ENCODE data around the gene MYO10.

The MYO10 gene

GRCh38 chr5:16934677-16935153, 1.4 kb downstream of the MYO10 start:
- TF ChIP-seq, protein P1, sequence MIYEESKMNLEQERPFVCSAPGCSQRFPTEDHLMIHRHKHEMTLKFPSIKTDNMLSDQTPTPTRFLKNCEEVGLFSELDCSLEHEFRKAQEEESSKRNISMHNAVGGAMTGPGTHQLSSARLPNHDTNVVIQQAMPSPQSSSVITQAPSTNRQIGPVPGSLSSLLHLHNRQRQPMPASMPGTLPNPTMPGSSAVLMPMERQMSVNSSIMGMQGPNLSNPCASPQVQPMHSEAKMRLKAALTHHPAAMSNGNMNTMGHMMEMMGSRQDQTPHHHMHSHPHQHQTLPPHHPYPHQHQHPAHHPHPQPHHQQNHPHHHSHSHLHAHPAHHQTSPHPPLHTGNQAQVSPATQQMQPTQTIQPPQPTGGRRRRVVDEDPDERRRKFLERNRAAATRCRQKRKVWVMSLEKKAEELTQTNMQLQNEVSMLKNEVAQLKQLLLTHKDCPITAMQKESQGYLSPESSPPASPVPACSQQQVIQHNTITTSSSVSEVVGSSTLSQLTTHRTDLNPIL (CRISPR knock-in tag; IDR thresholded peaks at IDR 0.05; ENCODE audit: low read depth), result no peak
- TF ChIP-seq ISL1 (CRISPR knock-in tag; IDR thresholded peaks at IDR 0.05), result no peak
- ATAC-seq, result peak; percentile 64

DNA sequence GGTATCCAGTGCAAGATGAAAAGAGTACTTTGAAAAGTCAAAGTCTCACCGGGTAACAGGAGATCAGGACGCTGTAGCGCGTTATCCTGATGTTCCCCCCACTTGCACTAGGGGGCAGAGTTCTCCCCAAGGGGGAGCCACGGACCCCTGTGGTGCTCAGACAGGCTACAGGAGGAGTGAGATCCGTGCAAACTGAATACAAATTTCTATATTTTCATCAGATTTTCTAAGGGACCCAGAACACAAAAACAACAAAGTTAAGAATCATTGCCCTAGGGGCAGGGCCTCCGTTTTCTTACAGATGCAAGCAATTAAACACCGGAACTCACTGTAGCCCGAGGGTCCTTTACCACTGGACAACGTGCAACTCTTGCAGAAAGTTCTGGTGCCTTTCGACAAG, 2.0 kb downstream of the MYO10 start:
- no peak for TF ChIP-seq CSDC2 (CRISPR knock-in tag; IDR thresholded peaks at IDR 0.05)
- TF ChIP-seq ZNF70 (CRISPR knock-in tag; IDR thresholded peaks at IDR 0.05), result no peak
- TF ChIP-seq ZFP3 (CRISPR knock-in tag; IDR thresholded peaks at IDR 0.05), result no peak
- no peak for TF ChIP-seq ISL1 (CRISPR knock-in tag; IDR thresholded peaks at IDR 0.05)
- TF ChIP-seq, protein P1 (CRISPR knock-in tag; IDR thresholded peaks at IDR 0.05; ENCODE audit: low read depth), result no peak
- no peak for TF ChIP-seq RARB (CRISPR knock-in tag; IDR thresholded peaks at IDR 0.05)
- TF ChIP-seq, protein P2, sequence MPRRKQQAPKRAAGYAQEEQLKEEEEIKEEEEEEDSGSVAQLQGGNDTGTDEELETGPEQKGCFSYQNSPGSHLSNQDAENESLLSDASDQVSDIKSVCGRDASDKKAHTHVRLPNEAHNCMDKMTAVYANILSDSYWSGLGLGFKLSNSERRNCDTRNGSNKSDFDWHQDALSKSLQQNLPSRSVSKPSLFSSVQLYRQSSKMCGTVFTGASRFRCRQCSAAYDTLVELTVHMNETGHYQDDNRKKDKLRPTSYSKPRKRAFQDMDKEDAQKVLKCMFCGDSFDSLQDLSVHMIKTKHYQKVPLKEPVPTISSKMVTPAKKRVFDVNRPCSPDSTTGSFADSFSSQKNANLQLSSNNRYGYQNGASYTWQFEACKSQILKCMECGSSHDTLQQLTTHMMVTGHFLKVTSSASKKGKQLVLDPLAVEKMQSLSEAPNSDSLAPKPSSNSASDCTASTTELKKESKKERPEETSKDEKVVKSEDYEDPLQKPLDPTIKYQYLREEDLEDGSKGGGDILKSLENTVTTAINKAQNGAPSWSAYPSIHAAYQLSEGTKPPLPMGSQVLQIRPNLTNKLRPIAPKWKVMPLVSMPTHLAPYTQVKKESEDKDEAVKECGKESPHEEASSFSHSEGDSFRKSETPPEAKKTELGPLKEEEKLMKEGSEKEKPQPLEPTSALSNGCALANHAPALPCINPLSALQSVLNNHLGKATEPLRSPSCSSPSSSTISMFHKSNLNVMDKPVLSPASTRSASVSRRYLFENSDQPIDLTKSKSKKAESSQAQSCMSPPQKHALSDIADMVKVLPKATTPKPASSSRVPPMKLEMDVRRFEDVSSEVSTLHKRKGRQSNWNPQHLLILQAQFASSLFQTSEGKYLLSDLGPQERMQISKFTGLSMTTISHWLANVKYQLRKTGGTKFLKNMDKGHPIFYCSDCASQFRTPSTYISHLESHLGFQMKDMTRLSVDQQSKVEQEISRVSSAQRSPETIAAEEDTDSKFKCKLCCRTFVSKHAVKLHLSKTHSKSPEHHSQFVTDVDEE (CRISPR knock-in tag; IDR thresholded peaks at IDR 0.05), result no peak
- TF ChIP-seq ZNF565 (CRISPR knock-in tag; conservative IDR thresholded peaks at IDR 0.05; ENCODE audit: low read depth), result no peak
- no peak for TF ChIP-seq OSR1 (CRISPR knock-in tag; IDR thresholded peaks at IDR 0.05)
- TF ChIP-seq ZFP30 (CRISPR knock-in tag; IDR thresholded peaks at IDR 0.05), result no peak
- TF ChIP-seq TOX (CRISPR knock-in tag; IDR thresholded peaks at IDR 0.05; ENCODE audit: borderline replicate concordance), result no peak
- no peak for TF ChIP-seq GLIS3 (CRISPR knock-in tag; IDR thresholded peaks at IDR 0.05)
- TF ChIP-seq ZC3H10 (CRISPR knock-in tag; IDR thresholded peaks at IDR 0.05), result no peak
- no peak for TF ChIP-seq SNAI2 (CRISPR knock-in tag; IDR thresholded peaks at IDR 0.05)
- TF ChIP-seq ESRRG (CRISPR knock-in tag; IDR thresholded peaks at IDR 0.05), result no peak
- peak; percentile 83 for ATAC-seq

DNA sequence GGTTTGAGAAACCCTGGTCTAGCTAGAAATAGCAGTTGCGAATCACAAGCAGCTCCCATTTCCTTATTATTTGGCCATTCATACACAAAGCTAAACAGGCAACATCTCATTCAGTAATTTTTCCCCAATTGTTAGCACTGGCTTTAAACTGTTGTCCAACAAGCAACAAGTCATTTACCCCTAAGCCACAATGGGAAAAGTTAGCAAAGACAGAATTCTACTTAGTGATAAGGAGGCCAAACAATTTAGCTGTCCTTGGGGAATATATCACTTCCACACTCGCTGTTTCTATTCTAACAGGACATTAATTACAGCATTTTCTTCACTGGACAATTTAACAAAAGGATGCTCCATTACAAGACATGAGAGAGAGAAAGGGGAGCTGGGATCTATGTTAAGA, 2.8 kb downstream of the MYO10 start:
- TF ChIP-seq, protein P1 (CRISPR knock-in tag; IDR thresholded peaks at IDR 0.05; ENCODE audit: low read depth), result no peak
- TF ChIP-seq TOX (CRISPR knock-in tag; IDR thresholded peaks at IDR 0.05; ENCODE audit: borderline replicate concordance) (no peak), PATZ1 (CRISPR knock-in tag; IDR thresholded peaks at IDR 0.05; ENCODE audit: borderline replicate concordance) (no peak), ISL1 (CRISPR knock-in tag; IDR thresholded peaks at IDR 0.05) (no peak), ZFP3 (CRISPR knock-in tag; IDR thresholded peaks at IDR 0.05) (no peak), TCF4 (CRISPR knock-in tag; IDR thresholded peaks at IDR 0.05; ENCODE audit: borderline replicate concordance) (no peak), BACH2 (CRISPR knock-in tag; IDR thresholded peaks at IDR 0.05; ENCODE audit: borderline replicate concordance) (no peak), ZNF70 (CRISPR knock-in tag; IDR thresholded peaks at IDR 0.05) (no peak), OSR1 (CRISPR knock-in tag; IDR thresholded peaks at IDR 0.05) (no peak), ZNF565 (CRISPR knock-in tag; conservative IDR thresholded peaks at IDR 0.05; ENCODE audit: low read depth) (no peak), SNAI2 (CRISPR knock-in tag; IDR thresholded peaks at IDR 0.05) (no peak), ZNF8 (CRISPR knock-in tag; IDR thresholded peaks at IDR 0.05) (no peak), CSDC2 (CRISPR knock-in tag; IDR thresholded peaks at IDR 0.05) (no peak)
- no peak for ATAC-seq

GRCh38 chr5:16932401-16932800, 3.7 kb downstream of the MYO10 start:
- no peak for ATAC-seq
- TF ChIP-seq PATZ1 (CRISPR knock-in tag; IDR thresholded peaks at IDR 0.05; ENCODE audit: borderline replicate concordance) (no peak), GLIS3 (CRISPR knock-in tag; IDR thresholded peaks at IDR 0.05) (no peak)
- TF ChIP-seq, protein P2 (CRISPR knock-in tag; IDR thresholded peaks at IDR 0.05), result no peak
- TF ChIP-seq, protein P3, sequence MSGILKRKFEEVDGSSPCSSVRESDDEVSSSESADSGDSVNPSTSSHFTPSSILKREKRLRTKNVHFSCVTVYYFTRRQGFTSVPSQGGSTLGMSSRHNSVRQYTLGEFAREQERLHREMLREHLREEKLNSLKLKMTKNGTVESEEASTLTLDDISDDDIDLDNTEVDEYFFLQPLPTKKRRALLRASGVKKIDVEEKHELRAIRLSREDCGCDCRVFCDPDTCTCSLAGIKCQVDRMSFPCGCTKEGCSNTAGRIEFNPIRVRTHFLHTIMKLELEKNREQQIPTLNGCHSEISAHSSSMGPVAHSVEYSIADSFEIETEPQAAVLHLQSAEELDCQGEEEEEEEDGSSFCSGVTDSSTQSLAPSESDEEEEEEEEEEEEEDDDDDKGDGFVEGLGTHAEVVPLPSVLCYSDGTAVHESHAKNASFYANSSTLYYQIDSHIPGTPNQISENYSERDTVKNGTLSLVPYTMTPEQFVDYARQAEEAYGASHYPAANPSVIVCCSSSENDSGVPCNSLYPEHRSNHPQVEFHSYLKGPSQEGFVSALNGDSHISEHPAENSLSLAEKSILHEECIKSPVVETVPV (CRISPR knock-in tag; IDR thresholded peaks at IDR 0.05), result no peak
